Hematopoietic multipotent progenitor cell treated with erythropoietin and hydrocortisone succinate and interleukin-3 and kit ligand, for 8 days (in vitro differentiated cells): Measurements from ENCODE around the gene ZNF579.
A peak's percentile ranks its signal among the peaks of the same experiment; 100 is the strongest.
"Not testable (repeated sequence)": the region's sequence is repeated elsewhere in the genome, so short reads cannot be mapped to it uniquely, and the experiment has no call there.

Experiments
- DNase-seq: peaks from one replicate; pipeline ENCODE4 v3.0.0-alpha.2; 2015

Gene ZNF579

DNA sequence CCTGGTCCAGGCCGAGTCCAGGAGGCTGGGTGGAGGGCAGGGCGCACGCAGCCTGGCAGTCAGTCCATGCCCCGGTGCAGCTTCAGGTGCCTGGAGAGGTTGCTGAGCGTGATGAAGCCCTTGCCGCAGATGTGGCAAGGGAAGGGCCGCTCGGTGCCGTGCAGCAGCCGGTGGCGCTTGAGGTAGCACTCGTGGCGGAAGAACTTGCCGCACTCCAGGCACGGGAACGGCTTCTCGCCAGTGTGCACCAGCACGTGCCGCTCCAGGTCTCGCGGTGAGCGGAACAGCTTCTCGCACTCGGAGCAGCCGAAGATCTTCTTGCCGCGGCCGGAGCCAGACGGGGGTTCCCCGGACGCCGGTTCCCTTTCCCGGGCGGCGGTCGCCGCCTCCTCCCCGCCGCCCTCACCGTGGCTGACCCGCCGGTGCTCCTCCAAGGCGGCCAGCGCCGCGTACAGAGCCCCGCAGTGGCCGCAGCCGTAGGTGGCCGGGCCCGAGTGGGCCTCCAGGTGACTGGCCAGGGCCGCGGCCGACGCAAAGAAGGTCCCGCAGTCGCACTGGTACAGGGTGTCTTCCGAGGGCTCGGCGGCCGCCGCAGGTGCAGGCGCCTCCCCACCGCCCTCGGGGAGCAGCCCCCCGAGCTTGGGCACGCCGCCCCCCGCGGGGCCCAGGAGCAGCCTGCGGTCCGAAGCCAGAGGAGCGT, 11.9 kb upstream of the ZNF579 start:
- no peak for DNase-seq

DNA sequence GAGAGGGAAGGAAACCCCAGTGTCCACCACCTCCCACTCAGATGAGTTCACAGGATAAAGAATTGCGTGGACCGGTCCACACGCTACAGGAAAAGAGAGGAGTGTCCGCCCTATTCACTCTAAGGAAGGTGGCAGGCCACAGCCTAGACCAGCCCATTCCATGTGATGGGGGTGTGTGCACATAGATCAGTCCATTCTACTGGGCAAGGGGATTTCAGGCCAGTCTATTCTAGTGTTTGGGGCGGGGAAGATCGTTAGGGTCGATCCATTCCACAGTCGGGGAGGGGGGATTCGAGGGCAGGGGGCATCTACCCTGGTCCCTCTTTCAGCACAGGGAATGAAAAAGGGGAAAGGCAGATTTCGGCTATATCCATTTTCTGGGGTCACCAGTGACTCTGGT, 10.9 kb upstream of the ZNF579 start:
- no peak for DNase-seq

DNA sequence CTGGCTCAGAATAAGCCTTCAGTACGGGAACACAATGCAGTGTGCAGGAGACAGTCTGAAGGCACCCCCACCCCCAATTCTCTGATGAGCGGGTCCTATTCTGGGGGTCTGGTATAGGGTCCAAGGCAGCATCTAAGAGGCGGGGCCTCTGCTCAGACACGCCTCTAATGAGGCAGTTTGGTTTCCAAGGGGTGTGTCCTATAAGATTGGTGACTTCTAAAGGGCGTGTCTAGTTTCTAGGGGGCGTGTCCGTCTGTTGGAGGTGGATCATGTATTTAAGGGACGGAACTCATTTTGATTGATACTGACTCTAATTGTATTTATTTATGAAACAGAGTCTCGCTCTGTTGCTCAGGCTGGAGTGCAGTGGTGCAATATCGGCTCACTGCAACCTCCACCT, 10.0 kb upstream of the ZNF579 start:
- peak; percentile 78 for DNase-seq

DNA sequence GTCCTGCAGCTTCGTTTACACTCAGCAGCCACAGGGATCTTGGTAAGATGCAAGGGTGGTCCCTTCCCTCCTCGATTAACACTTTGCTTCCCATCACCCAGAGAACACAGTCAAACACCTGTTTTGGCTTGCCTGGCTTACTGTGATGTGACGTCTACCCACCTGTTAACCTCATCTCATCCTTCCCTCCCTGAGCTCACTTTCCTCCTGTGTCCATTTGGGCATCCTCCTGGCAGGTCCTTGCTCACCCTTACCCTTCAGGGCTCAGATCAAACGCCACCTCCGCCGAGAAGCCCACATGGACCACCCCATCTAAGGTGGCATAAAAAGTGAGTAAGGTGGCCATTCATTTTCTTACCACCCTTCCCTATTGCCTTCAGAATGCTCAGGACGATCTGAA, 9.5 kb upstream of the ZNF579 start:
- DNase-seq, result no peak

DNA sequence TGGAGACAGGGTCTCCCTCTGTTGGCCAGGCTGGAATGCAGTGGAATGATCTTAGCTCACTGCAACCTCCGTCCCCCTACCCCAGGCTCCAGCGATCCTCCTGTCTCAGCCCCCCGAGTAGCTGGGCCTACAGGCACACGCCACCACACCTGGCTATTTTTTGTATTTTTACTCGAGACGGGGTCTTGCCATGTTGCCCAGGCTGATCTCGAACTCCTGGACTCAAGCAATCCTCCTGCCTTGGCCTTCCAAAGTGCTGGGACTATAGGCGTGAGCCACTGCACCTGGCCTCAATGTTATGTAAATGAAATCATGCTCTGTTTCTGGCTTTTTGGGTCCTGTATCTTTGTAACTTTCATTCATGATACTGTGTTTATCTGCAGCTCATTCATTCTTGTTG, 8.1 kb upstream of the ZNF579 start:
- no peak for DNase-seq

DNA sequence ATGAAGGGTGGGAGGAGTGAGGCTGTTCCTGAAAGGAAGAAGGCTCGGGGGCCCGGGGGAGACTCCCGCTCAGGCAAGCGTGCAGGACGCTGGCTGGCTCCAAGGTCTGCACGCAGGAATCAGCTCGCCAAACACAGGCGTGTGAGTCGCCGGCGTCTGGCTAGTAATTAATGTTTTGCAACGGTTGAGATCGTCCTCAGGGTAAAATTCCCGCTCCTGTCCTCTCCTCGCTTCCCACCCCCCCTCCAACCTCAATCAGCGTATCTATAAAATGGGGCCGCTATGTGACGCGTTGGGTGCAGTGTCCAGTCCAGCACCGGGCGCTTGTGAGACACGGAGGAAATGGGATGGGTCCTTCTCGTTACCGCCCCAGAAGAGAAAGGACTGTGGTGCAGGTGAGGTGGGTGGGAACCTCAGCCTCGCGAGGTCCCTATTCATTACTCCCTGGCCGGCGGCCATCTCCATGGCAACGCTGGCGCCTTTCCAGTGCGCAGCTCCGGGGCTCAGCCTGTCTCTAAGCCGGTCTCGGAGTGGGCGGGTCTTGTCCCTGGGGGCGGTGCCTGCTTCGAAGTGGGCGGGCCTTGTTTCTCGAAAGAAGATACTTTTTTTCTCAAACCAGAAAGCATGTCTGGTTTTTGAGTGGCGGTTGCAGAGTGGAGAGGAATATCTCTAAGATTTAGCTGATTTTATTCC, 6.5 kb upstream of the ZNF579 start:
- peak; percentile 91 for DNase-seq

DNA sequence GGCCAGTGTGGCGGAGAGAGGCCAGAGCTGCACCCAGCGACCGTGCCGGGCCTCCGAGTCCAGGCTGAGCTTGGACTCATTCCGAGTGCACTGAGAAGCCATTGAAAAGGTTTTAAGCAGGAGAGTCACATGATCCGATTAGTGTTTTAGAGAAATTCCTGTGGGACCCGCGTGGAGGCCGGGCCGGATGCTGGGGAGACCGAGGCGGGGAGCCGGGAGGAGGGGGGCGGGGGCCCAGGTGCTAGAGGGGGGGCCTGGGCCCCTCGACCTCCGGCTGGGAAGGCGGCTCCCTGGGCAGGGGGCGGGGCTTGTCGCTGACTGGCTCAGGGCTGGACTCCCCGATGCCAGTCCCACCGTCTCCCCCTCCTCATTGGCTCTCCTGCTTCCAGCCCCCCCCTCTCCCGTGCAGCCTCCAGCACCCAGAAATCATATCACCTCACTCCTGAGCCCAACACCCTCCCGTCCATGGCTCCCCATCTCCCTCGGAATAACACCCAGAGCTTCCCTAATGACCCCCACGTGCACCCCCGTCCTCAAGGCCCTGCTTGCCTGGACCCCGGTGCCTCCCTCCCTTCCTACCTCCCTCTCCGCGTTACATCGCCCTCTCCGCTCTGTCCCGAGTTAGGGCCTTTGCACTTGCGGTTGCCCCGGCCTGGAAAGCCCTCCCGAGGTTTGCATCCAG, 5.2 kb upstream of the ZNF579 start:
- no peak for DNase-seq

DNA sequence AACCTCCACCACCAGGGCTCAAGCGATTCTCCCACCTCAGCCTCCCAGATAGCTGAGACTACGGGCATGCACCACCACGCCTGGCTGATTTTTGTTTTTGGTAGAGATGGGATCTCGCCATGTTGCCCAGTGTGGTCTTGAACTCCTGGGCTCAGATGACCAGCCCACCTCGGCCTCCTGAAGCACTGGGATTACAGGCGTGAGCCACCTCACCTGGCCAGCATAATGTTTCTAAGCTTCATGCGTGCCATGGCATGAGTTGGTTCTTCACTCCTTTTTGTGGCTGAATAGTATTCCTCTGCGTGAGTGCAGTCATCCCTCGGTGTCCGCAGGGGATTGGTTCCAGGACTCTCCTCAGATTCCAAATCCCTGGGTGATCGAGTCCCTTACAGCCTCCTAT, 4.2 kb upstream of the ZNF579 start:
- DNase-seq, result no peak

DNA sequence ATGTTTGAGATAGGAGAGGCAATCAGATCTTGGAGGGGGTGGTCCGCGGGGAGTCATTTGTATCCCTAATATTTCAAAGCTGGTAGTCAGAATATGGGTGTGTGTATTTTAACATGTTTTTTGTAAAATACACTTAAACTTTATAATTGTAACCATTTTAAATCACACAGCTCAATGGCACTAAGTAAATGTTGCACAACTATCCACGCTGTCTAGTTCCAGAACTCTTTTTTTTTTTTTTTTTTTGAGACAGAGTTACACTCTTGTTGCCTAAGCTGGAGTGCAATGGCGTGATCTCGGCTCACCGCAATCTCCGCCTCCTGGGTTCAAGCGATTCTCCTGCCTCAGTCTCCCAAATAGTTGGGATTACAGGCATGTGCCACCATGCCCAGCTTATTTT, 3.2 kb upstream of the ZNF579 start:
- DNase-seq, result not testable (repeated sequence)

DNA sequence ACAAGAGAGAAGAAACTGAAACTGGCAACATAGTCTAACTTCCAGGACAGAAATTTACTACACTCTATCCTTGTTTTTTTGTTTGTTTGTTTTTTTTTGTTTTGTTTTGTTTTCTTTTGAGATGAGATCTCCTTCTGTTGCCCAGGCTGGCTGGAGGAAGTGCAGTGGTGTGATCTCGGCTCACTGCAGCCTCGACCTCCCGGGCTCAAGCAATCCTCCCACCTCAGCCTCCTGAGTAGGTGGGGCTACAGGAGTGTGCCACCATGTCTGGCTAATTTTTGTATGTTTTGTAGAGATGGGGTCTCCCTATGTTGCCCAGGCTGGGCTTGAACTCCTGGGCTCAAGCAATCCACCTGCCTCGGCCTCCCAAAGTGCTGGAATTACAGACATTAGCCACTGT, 1.6 kb upstream of the ZNF579 start:
- DNase-seq, result not testable (repeated sequence)

DNA sequence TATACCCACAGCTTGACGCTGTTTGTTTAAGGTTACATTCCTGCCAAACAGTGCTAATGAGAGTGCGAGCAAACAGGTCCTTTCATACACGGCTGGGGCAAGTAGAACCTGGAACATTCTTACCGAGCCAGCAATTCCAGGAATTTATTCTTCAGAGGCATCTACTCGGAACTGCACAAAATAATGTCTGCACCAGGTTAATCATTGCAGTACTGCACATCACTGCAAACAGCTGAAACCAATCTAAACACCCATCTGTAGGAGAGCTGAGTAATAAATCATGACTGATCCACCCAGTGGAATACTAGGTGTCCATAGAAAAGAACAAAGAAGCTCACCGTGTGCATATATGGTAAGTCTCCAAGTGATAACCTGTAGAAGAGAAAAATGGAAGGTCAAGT, 1.2 kb upstream of the ZNF579 start:
- no peak for DNase-seq

DNA sequence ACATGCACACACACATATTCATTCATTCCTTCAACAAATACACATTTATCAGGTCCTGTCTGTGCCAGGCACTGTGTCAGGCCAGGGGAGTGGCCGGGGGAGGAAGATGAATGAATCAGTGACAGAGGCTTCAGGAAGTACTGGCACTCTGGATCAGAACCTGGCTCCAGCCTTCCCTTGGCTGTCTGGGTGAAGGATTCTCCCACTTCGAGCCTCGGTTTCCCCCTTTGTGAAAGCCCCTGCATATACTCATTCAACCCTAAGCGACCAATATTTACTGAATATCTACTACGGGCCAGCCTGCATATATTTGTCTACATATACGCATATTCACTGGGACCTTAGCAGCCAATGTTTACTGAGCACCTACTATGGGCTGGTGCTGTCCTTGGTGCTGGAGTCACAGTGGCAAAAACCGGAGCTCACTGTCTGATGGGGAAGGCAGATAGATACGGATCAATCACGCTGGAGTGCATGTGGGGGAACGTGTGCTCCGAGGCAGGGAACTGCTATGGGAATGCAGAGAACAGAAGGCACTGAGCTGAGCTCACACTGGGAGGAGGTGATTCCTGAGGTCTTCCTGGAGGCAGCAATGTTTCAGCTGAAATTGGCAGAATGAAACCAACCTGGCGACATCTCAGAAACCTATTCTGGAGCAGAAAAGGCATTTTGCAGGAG, 636 bp upstream of the ZNF579 start:
- DNase-seq, result peak; percentile 57

DNA sequence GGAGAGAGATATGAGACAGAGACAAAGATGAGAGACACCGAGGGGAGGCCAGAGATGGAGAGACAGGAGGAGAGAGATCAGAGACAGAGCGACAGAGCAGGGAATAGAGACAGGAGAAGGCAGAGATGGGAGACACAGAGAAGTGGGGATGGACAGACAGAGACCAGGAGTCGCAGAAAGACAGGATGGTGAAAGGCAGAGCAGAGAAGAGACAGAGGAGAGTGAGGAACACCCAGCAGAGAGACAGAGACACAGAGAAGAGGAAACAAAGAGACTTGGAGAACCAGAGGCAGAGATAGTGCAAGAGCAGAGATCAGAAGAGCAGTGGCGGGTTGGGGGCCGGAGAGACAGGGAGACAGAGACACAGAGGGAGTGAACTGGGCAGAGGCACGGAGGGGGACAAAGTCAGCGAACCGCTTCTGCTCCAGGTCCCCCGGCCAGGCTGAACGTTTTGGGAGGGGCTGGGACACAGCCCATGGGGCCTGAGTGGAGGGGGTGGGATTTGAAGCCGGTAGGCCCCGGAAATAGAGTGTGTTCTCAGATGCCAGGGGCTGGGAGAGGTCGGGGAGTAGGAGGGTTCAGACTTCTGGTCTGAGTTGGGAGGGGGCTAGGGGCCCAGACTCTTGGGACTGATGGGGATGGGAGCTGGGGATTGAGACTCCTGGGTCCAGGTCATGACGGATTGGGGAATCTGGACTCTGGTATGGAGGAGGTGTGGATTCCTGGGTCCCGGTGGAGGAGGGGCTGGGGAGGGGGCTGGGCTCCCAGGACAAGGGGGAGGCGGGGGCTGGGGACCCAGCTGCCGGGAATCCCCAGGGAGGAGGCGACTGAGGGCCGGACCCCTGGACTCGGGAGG, 654 bp downstream of the ZNF579 start:
- no peak for DNase-seq

DNA sequence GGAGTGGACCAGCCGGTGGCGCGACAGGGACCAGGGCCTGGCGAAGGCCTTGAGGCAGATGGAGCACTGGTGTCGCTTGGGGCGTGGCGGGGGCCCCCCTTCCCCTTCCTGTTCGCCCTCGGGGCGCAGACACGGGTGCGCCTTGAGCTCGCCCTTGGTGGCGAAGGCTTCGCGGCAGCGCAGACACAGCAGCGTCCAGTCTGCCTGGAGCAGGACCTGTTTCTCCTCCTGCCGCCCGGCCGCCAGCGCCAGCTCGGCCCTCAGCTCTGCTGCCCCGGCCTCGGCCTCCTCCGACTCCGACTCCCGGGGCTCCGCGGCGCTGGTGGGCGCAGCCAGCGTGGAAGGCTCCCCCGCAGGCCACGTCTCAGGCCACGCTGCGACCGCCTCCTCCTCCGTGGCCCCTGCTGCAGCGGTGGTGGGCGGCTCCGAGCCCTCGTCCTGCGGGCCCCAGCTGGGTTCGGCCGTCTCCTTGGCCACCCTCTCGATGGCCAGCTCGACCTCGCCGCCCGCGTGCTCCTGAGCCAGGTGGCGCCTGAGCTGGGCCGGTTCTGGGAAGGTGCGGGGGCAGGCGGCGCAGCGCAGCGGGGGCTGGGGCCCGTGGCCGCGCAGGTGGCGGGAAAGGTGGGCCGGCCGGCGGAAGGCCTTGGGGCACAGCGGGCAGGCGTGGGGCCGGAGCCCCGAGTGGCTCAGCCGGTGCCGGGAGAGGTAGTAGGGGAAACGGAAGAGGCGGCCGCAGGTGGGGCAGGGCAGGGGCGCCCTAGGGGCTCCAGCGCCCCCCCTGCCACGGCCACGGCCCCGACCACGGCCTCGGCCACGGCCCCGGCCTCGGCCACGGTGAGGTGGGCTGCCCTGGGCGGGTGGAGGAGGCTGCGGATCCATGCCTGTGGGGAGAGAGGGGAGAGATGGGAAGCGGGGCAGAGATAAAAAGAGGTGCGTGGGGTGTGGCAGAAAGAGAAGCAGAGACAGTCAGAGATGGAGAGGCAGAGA, 1.6 kb downstream of the ZNF579 start:
- DNase-seq, result no peak

DNA sequence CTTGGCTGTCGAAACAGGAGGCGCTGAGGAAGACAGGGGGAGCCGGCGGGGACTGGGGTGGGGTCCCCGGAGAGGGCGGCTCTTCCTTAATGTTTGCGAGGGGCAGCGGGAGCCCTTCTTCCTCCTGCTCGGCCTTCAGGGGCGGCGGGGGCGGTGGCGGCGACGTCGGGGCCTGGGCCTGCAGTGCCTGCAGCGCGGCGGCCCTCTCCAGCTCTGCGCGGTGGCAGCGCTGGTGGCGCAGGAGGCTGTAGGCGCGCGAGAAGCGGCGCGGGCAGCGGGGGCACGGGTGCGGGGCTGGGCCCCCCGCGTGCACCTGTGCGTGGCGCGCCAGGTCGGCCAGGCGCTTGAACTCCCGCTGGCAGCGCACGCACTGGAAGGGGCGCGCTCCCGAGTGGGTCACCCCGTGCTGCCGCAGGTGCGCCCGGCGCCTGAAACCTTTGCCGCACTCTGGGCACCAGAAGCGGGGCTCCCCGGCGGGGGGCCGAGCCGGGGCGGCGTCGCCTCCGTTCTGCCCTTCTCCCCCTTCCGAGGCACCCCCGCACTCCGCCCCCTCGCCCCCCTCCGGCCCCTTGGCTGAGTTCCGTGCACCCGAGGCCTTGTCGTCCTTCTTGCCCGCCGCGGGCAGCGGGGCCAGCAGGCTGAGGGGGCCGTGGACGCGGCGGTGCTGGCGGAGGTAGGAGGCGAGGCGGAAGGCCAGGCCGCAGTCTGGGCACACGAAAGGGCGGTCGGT, 2.5 kb downstream of the ZNF579 start:
- DNase-seq, result no peak

DNA sequence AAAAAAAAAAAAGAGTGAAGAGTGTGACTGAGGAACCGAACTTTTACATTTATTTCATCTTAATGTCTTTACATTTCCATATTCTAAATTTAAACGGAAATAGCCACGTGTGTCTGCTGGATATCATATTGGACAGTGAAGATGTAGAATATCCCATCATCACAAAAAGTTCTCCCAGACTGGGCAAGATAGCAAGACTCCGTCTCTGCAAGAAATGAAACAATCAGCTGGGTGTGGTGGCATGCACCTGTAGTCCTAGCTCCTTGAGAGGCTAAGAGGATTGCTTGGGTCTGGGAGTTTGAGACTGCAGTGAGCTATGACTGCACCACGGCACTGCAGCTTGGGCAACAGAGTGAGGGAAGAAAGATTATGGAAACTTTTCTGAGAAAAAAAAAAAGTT, 3.9 kb downstream of the ZNF579 start:
- DNase-seq, result no peak

DNA sequence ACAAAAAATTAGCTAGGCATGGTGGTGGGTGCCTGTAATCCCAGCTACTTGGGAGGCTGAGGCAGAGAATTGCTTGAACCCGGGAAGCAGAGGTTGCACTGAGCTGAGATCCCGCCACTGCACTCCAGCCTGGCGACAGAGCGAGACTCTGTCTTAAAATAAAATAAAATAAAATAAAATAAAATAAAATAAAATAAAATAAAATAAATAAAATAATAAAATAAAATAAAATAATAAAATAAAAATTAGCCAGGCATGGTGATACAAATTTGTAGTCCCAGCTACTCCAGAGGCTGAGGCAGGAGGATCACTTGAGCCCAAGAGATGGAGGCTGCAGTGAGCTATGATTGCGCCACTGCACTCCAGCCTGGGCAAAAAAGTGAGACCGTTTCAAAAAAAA, 6.7 kb downstream of the ZNF579 start:
- not testable (repeated sequence) for DNase-seq

DNA sequence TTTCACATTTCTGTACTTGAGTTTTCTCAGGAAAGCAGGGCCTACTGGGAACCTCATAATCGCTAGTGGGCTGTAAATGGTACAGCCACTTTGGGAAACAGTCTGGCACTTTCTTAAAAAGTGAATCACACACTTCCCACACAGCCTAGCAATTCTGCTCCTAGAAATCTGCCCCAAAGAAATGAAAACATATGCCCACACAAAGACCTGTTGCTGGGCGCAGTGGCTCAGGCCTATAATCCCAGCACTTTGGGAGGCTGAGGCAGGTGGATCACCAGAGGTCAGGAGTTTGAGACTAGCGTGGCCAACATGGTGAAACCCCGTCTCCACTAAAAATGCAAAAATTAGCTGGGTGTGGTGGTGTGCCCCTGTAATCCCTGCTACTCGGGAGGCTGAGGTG, 11.2 kb downstream of the ZNF579 start:
- DNase-seq, result not testable (repeated sequence)

DNA sequence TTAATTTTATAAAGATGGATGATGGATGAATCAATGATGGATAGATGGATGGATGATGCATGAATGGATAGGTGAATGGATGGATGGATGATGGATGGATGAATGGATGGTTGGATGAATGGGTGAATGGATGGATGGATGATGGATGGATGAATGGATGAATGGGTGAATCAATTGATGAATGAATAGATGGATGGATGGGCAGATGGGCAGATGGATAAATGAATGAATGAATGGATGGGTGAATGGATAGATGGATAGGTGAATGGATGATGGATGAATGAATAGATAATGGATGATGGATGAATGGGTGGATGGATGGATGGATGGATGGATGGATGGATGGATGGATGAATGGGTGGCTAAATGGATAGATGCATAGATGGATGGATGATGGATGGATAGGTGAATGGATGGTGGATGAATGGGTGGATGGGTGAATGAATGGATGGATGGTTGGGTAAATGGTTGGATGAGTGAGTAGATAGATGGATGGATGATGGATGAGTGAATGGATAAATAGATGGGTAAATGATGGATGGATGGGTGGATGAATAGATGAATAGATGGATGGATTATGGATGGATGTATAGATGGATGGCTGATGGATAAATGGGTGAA, 12.8 kb downstream of the ZNF579 start:
- no peak for DNase-seq

DNA sequence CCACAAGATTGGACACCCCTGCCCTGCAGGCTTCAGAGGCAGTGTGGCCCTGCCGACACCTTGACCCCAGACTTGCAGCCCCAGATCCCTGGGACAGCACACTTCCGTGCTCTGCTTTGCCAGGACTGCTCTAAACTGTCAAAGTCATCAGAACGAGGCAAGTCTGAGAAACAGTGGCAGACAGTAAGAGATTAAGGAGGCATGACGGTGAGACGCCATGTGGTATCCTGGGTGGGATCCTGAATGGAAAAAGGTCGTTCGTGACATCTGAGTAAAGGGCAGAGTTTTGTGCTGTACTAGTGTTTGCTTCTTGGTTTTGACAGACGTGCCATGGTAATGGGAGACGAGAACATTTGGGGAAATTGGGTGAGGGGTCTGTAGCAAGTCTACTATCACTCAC, 13.8 kb downstream of the ZNF579 start:
- no peak for DNase-seq
